Measurements from ENCODE around the gene EEF1AKMT2. TPM values are rescaled to one million over a fixed set of nuclear protein-coding genes. Genes with fewer than 3 reads are reported as not detected.

The EEF1AKMT2 gene
- total RNA-seq, 4 donors from 2014 or later = 9.1 to 18.6 (median 10.5) TPM

GRCh38 chr10:124765256-124765655 is 26.4 kb downstream of the EEF1AKMT2 start:
- ATAC-seq = no peak
- WGBS, 2 donors (ENCODE audit: low coverage in 1 of 2) = 72 to 82% methylated on average over 2 of the region's 2 CpGs
- Histone ChIP-seq H3K4me1 (no peaks in the 10 kb centered on the region), H3K9me3 (no peaks in the 10 kb centered on the region), H3K4me3 (no peak overlapping the region), H3K36me3 (peaks cover 0 to 65% of the 10 kb centered on the region in 2 donors), H3K27me3 (no peaks in the 10 kb centered on the region), H3K27ac (no peak overlapping the region)
- TF ChIP-seq CTCF (IDR thresholded peaks at IDR 0.05) (no peak), POLR2A (IDR thresholded peaks at IDR 0.05) (no peak), POLR2AphosphoS5 (IDR thresholded peaks at IDR 0.05) (no peak), EP300 (IDR thresholded peaks at IDR 0.05) (no peak)

- H3K9me3 ChIP-seq = no peaks in the 10 kb centered on the region
- no peaks in the 10 kb centered on the region for H3K27me3 ChIP-seq
- H3K4me1 ChIP-seq = no peaks in the 10 kb centered on the region
- TF ChIP-seq POLR2AphosphoS5 (IDR thresholded peaks at IDR 0.05) = no peak
- no peak overlapping the region for H3K4me3 ChIP-seq
- no peak for ATAC-seq
- peaks cover 0 to 69% of the 10 kb centered on the region in 2 donors for H3K36me3 ChIP-seq
- WGBS, 2 donors (ENCODE audit: low coverage in 1 of 2) = 87 to 90% methylated on average over 1 of the region's 1 CpG
- H3K27ac ChIP-seq = no peak overlapping the region
These were observed 28.4 kb downstream of the EEF1AKMT2 start for GRCh38 chr10:124763267-124763666.

GRCh38 chr10:124762281-124762680 is 29.4 kb downstream of the EEF1AKMT2 start:
- H3K9me3 ChIP-seq = no peaks in the 10 kb centered on the region
- H3K4me1 ChIP-seq = no peaks in the 10 kb centered on the region
- H3K4me3 ChIP-seq = no peak overlapping the region
- WGBS, 2 donors (ENCODE audit: low coverage in 1 of 2) = 78 to 100% methylated on average over 1 to 5 of the region's 5 CpGs
- TF ChIP-seq POLR2AphosphoS5 (IDR thresholded peaks at IDR 0.05) = no peak
- H3K27ac ChIP-seq = no peak overlapping the region
- H3K27me3 ChIP-seq = no peaks in the 10 kb centered on the region
- no peak for ATAC-seq
- peaks cover 0 to 61% of the 10 kb centered on the region in 2 donors for H3K36me3 ChIP-seq

DNA sequence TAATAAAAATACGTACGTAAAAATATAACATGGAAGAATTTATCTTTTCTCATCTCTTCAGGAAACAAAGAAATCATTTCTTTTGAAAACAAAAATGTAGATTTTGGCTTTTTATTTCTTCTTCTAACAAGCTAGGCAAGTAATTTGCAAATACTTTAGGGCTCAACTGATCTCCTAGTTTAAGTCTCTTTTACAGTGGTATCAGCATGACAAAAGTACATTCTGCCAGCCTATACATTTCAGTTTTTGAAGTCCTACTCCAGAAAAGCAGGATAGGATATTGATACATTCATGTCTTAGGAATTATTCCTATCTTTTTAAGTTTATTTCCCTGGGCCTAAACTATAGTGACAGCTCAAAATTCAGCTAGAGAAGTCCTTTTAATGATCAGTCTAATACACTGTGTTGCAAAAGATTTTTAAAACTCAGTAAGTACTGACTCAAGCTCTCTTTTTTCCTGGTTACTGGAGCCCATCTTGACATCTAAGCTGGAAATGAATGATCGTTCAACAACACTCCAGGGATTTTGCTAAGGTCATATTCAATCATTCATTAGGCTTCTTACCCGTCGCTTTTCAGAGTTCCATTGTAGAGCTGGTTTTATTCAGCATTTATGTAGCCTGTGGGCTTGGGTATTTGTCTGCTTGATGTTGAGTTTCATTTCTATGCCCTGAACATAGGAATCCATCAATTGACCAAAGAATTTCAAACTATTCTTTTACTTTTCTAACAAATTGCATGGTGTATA is 35.4 kb downstream of the EEF1AKMT2 start:
- H3K27me3 ChIP-seq = no peaks in the 10 kb centered on the region
- H3K4me1 ChIP-seq = peaks cover 2 to 34% (median 4%) of the 10 kb centered on the region in 3 donors
- 79 to 84% methylated on average over 4 to 5 of the region's 5 CpGs for WGBS, 2 donors (ENCODE audit: low coverage in 1 of 2)
- H3K27ac ChIP-seq = no peak overlapping the region
- no peak for ATAC-seq
- TF ChIP-seq EP300 (IDR thresholded peaks at IDR 0.05) (no peak), POLR2A (IDR thresholded peaks at IDR 0.05) (no peak), POLR2AphosphoS5 (IDR thresholded peaks at IDR 0.05) (no peak), CTCF (IDR thresholded peaks at IDR 0.05) (no peak)
- H3K4me3 ChIP-seq = no peak overlapping the region
- H3K9me3 ChIP-seq = no peaks in the 10 kb centered on the region
- peaks cover 0 to 25% of the 10 kb centered on the region in 2 donors for H3K36me3 ChIP-seq

DNA sequence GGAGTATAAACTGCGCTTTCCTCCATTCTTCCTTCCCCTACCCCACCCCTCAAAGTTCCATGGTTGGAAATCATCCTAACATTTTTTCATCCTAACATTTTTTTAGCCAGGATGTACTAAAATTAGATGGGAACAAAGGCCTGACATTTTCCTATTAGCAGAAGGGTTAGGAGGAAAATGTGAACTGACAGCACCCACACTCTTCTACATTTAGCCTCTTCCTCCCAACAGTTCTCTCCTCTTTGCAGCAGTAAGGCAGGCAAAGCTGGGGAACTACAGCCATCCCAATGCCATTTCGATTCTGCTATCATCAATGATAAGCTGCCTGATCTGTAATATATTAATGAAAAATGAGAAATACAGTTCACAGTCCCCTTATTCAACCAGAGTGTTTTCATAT is 36.1 kb downstream of the EEF1AKMT2 start:
- Histone ChIP-seq H3K36me3 (peaks cover 0 to 25% of the 10 kb centered on the region in 2 donors), H3K9me3 (no peaks in the 10 kb centered on the region), H3K4me3 (no peak overlapping the region), H3K27ac (peak overlapping the region in 2 of 4 donors; percentile 5 to 49), H3K4me1 (peaks cover 2 to 34% (median 4%) of the 10 kb centered on the region in 3 donors), H3K27me3 (no peaks in the 10 kb centered on the region)
- TF ChIP-seq CTCF (IDR thresholded peaks at IDR 0.05) (no peak), POLR2AphosphoS5 (IDR thresholded peaks at IDR 0.05) (no peak), POLR2A (IDR thresholded peaks at IDR 0.05) (no peak), EP300 (IDR thresholded peaks at IDR 0.05) (no peak)
- ATAC-seq = no peak
- WGBS, 2 donors (ENCODE audit: low coverage in 1 of 2) = 80 to 92% methylated on average over 2 of the region's 2 CpGs

DNA sequence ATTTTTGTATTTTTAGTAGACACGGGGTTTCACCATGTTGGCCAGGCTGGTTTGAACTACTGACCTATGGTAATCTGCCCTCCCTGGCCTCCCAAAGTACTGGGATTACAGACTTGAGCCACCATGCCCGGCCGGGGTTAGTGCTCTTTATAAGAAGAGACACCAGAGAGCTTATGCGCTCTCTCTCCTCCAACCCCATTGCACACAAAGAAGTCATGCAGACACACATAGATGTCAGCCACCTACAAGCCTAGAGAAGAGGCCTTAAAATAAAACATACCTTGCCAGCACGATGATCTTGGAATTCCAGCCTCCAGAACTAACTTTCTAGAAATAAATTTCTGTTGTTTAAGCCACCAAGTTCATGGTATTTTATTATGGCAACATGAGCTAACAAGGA is 37.5 kb downstream of the EEF1AKMT2 start:
- WGBS, 2 donors (ENCODE audit: low coverage in 1 of 2) = 56 to 89% methylated on average over 2 to 4 of the region's 5 CpGs

More for the DNA sequence above, 37.5 kb downstream of the EEF1AKMT2 start:
- TF ChIP-seq POLR2AphosphoS5 (IDR thresholded peaks at IDR 0.05) (no peak), CTCF (IDR thresholded peaks at IDR 0.05) (no peak), EP300 (IDR thresholded peaks at IDR 0.05) (no peak), POLR2A (IDR thresholded peaks at IDR 0.05) (no peak)
- no peak overlapping the region for H3K27ac ChIP-seq
- H3K4me3 ChIP-seq = no peak overlapping the region
- H3K4me1 ChIP-seq = peaks cover 2 to 34% (median 4%) of the 10 kb centered on the region in 3 donors
- peaks cover 0 to 21% of the 10 kb centered on the region in 2 donors for H3K36me3 ChIP-seq
- no peaks in the 10 kb centered on the region for H3K27me3 ChIP-seq
- no peaks in the 10 kb centered on the region for H3K9me3 ChIP-seq
- ATAC-seq = no peak
